Keratinocyte (primary cell): ENCODE measurements around the gene PAX5. TPM values are rescaled to one million over a fixed set of nuclear protein-coding genes. Genes with fewer than 3 reads are reported as not detected.

Experiments used
- DNase-seq: peaks from one replicate; pipeline ENCODE4 v3.0.0-alpha.2; 2011; ENCODE audit warnings: low read depth, missing footprints, low spot score
- FAIRE-seq: peaks from 2 replicates; lab custom pipeline; 2011; peaks lifted over from hg19 to GRCh38; lab: Jason Lieb, UNC
- H2AFZ ChIP-seq: 2 replicates; pipeline ENCODE4 v1.6.0; 2012; ENCODE audit warnings: low read length, control low read depth, inconsistent platforms; ENCODE audit not compliant: control insufficient read depth
- H3K27ac ChIP-seq: 2 replicates; pipeline ENCODE4 v1.5.1; 2011; ENCODE audit warnings: low read length; ENCODE audit not compliant: control insufficient read depth, insufficient read depth
- H3K27me3 ChIP-seq: 3 replicates; pipeline ENCODE4 v1.6.0; 2011; ENCODE audit warnings: low read length; ENCODE audit not compliant: control insufficient read depth, insufficient read depth; ENCODE audit errors: extremely low read depth
- H3K36me3 ChIP-seq, 2 experiments: 2 replicates in 1 of 2; 3 replicates in 1 of 2; pipeline ENCODE4 v1.5.1; 2011; ENCODE audit warnings: low read length in 2 of 2, mild to moderate bottlenecking in 1 of 2; ENCODE audit not compliant: control insufficient read depth in 2 of 2, insufficient read depth in 2 of 2; ENCODE audit errors: extremely low read depth in 1 of 2
- H3K4me1 ChIP-seq: 3 replicates; pipeline ENCODE4 v1.5.1; 2011; ENCODE audit warnings: low read length; ENCODE audit not compliant: control insufficient read depth, insufficient read depth; ENCODE audit errors: extremely low read depth
- H3K4me2 ChIP-seq: 3 replicates; pipeline ENCODE4 v1.6.0; 2011; ENCODE audit warnings: low read depth, low read length; ENCODE audit not compliant: control insufficient read depth, insufficient read depth; ENCODE audit errors: extremely low read depth
- H3K4me3 ChIP-seq, 3 experiments: fragments of 200-600 bp in 1 of 3; sonication (generic) in 1 of 3; 2 replicates in 2 of 3; 3 replicates in 1 of 3; pipeline ENCODE4 v1.5.1; 2011 to 2016; ENCODE audit warnings: low read length in 3 of 3, mild to moderate bottlenecking in 3 of 3, control low read depth in 2 of 3, inconsistent platforms in 1 of 3, low read depth in 1 of 3, mixed read lengths in 1 of 3, mixed run types in 1 of 3, moderate library complexity in 1 of 3; ENCODE audit not compliant: control insufficient read depth in 2 of 3, insufficient read depth in 2 of 3; ENCODE audit errors: extremely low read depth in 1 of 3
- H3K79me2 ChIP-seq: 2 replicates; pipeline ENCODE4 v1.6.0; 2012; ENCODE audit warnings: low read length; ENCODE audit not compliant: control insufficient read depth, insufficient read depth
- H3K9ac ChIP-seq: 3 replicates; pipeline ENCODE4 v1.6.0; 2011; ENCODE audit warnings: low read length; ENCODE audit not compliant: control insufficient read depth, insufficient read depth; ENCODE audit errors: extremely low read depth
- H3K9me1 ChIP-seq: 3 replicates; pipeline ENCODE4 v1.6.0; 2011; ENCODE audit warnings: low read length; ENCODE audit not compliant: control insufficient read depth, insufficient read depth; ENCODE audit errors: extremely low read depth
- H3K9me3 ChIP-seq: 2 replicates; pipeline ENCODE4 v1.5.1; 2012; ENCODE audit warnings: low read depth, low read length; ENCODE audit not compliant: control insufficient read depth
- H4K20me1 ChIP-seq: 3 replicates; pipeline ENCODE4 v1.6.0; 2011; ENCODE audit warnings: low read length; ENCODE audit not compliant: control insufficient read depth, insufficient read depth; ENCODE audit errors: extremely low read depth
- EZH2 ChIP-seq: IDR thresholded peaks from one replicate; pipeline ENCODE4 v1.6.1; 2012; ENCODE audit warnings: inconsistent platforms, mild to moderate bottlenecking, low read length, moderate library complexity
- dilution Hi-C: fragments of 300-500 bp; cut with MboI; formaldehyde crosslinking; loops from one replicate; pipeline ENCODE4 v1.7.0; 2020; ENCODE audit warnings: low sequenced_read_pairs; ENCODE audit not compliant: extremely low pct_ligation_motif_present
- polyA minus RNA-seq, 3 experiments: library from RNA; depleted of rRNA, polyadenylated mRNA; stranded (reverse); fragments of >200 nt; gene quantifications; 1 replicate in 1 of 3; 2 replicates in 1 of 3; 3 replicates in 1 of 3; pipeline ENCODE4 v1.2.3, GENCODE V29; 2011
- polyA plus RNA-seq, 5 experiments: library from polyadenylated mRNA; depleted of rRNA in 3 of 5; stranded (reverse) in 3 of 5; stranded (forward) in 1 of 5; unstranded in 1 of 5; fragments of >200 nt; gene quantifications; 1 replicate in 1 of 5; 2 replicates in 3 of 5; 3 replicates in 1 of 5; pipeline versions ENCODE4 v1.2.1 to v1.2.3, GENCODE V29; 2011 to 2012; ENCODE audit warnings: missing spikeins in 2 of 5, low read depth in 1 of 5, low replicate concordance in 1 of 5
- TF ChIP-seq, protein P1 (sequence below), 3 experiments: IDR thresholded peaks in 1 of 3; conservative IDR thresholded peaks in 1 of 3; optimal IDR thresholded peaks in 1 of 3; 2 replicates in 2 of 3; 3 replicates in 1 of 3; pipeline versions ENCODE3 to v1.5.1; 2011; ENCODE audit warnings: low read length in 3 of 3, mild to moderate bottlenecking in 3 of 3, moderate library complexity in 2 of 3, control low read depth in 1 of 3, inconsistent platforms in 1 of 3; ENCODE audit not compliant: insufficient read depth in 2 of 3; ENCODE audit errors: extremely low read depth in 1 of 3

The PAX5 gene
- polyA plus RNA-seq, result not detected in 3 replicates
- not detected for polyA plus RNA-seq (2011; ENCODE audit: low read depth)
- polyA plus RNA-seq (2011; cell fraction: cytosol; rRNA removed), result not detected in 2 replicates
- not detected in 2 replicates for polyA plus RNA-seq (2011; cell fraction: nucleus; rRNA removed)
- polyA plus RNA-seq (2012; ENCODE audit: low replicate concordance), result not detected in 2 replicates
- not detected in 3 replicates for polyA minus RNA-seq
- not detected for polyA minus RNA-seq (2011; cell fraction: cytosol; rRNA and poly(A)+ RNA removed)
- not detected in 2 replicates for polyA minus RNA-seq (2011; cell fraction: nucleus; rRNA and poly(A)+ RNA removed)

DNA sequence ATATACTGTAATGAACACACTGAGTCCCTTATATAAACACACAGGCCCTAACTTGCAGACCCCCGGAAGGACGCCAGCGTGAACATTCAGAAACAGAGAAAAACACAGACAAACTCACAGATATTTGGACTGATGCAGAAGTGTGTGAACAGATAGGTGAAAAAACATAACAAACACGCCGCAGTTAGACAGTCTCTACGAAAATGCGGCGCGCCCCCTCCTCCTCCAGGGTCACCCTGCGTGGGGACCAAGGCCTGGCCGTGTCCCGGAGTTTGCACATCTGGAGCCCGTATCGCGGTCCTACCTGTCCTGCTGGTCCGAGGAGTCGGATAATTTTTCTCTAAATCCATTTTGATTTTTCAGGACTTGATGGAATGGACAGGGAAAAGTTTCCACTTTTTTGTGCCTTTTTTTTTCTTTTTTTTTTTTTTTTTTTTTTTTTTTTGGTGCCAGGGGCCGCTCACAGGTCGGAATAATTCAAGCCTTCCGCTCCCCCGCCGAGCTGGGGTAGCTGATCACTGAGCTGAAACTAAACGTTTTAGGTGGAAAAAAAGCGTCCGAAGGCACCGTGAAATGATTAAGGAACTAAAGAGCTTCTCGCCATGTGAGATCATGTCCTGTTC lies at the start of gene PAX5:
TSS of gene PAX5 (minus strand) at position 587 of the 623 bp plus-strand sequence. CDS start at position 350, 237 bp downstream.
- Histone ChIP-seq H4K20me1 (peaks cover 10% of the 10 kb centered on the region), H3K9ac (no peak within 1 kb of the TSS), H3K27ac (no peak within 1 kb of the TSS), H3K9me1 (no peaks in the 10 kb centered on the region), H3K4me1 (peaks cover 32% of the 10 kb centered on the region), H3K27me3 (peaks cover 100% of the 10 kb centered on the region), H3K4me3 (no peak within 1 kb of the TSS), H3K9me3 (no peaks in the 10 kb centered on the region), H3K36me3 (no peaks in the 10 kb centered on the region), H3K4me2 (peak within 1 kb of the TSS; percentile 29), H3K79me2 (no peaks in the 10 kb centered on the region), H2AFZ (no peak within 1 kb of the TSS)
- no peak for DNase-seq
- TF ChIP-seq, protein P1, sequence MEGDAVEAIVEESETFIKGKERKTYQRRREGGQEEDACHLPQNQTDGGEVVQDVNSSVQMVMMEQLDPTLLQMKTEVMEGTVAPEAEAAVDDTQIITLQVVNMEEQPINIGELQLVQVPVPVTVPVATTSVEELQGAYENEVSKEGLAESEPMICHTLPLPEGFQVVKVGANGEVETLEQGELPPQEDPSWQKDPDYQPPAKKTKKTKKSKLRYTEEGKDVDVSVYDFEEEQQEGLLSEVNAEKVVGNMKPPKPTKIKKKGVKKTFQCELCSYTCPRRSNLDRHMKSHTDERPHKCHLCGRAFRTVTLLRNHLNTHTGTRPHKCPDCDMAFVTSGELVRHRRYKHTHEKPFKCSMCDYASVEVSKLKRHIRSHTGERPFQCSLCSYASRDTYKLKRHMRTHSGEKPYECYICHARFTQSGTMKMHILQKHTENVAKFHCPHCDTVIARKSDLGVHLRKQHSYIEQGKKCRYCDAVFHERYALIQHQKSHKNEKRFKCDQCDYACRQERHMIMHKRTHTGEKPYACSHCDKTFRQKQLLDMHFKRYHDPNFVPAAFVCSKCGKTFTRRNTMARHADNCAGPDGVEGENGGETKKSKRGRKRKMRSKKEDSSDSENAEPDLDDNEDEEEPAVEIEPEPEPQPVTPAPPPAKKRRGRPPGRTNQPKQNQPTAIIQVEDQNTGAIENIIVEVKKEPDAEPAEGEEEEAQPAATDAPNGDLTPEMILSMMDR (optimal IDR thresholded peaks at IDR 0.05 in 1 of 3, IDR thresholded peaks at IDR 0.05 in 1 of 3, conservative IDR thresholded peaks at IDR 0.05 in 1 of 3; ENCODE audit: extremely low read depth in 1 of 3, insufficient read depth in 2 of 3, low read length in 3 of 3), result no peak
- TF ChIP-seq EZH2, result no peak
- dilution Hi-C loops, result no loop called here
- FAIRE-seq, result no peak

DNA sequence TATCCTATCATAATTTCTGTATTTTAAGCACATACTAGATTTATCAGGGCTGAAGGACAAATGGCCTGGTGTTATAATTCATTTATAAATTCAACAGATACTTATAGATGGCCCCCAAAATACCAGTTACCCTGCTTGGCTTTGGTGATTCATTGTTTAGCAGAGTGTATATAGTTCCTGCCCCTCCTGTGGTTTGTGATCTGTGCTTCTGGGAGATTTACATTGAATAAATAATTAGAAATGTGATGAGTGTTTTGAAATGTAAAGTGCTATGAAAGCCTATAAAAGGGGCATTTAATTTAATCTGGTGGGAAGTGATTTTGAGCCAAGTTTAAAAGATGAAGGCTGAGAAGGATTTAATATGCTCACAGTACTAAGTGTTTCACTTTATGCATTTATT lies 49.6 kb upstream of the PAX5 start:
- H3K79me2 ChIP-seq, result peaks cover 21% of the 10 kb centered on the region
- H2AFZ ChIP-seq, result no peak overlapping the region
- H3K36me3 ChIP-seq, result peaks cover 8 to 12% of the 10 kb centered on the region in 2 experiments
- DNase-seq (no peak), FAIRE-seq (no peak)
- no peak overlapping the region for H3K4me3 ChIP-seq
- dilution Hi-C loops, result no loop called here
- no peaks in the 10 kb centered on the region for H3K27me3 ChIP-seq
- no peak overlapping the region for H3K4me2 ChIP-seq
- H3K9me3 ChIP-seq, result no peaks in the 10 kb centered on the region
- peaks cover 12% of the 10 kb centered on the region for H3K4me1 ChIP-seq
- no peaks in the 10 kb centered on the region for H3K9me1 ChIP-seq
- H3K27ac ChIP-seq, result no peak overlapping the region
- no peaks in the 10 kb centered on the region for H4K20me1 ChIP-seq
- no peak for TF ChIP-seq EZH2
- TF ChIP-seq, protein P1 (optimal IDR thresholded peaks at IDR 0.05 in 1 of 3, IDR thresholded peaks at IDR 0.05 in 1 of 3, conservative IDR thresholded peaks at IDR 0.05 in 1 of 3; ENCODE audit: extremely low read depth in 1 of 3, insufficient read depth in 2 of 3, low read length in 3 of 3), result no peak
- no peak overlapping the region for H3K9ac ChIP-seq
